Osteocyte (in vitro differentiated cells): ENCODE results near the gene BACE1. TPM values are rescaled to one million over a fixed set of nuclear protein-coding genes. Genes with fewer than 3 reads are reported as not detected.

Experiments used
- DNase-seq: peaks from one replicate; pipeline ENCODE4 v3.0.0; 2021; ENCODE audit warnings: mixed read lengths; ENCODE audit not compliant: unreplicated experiment; ENCODE audit errors: extremely low spot score
- H3K27ac Mint-ChIP-seq: one replicate; pipeline ENCODE4 v1.8.0; 2021; ENCODE audit warnings: mild to moderate bottlenecking, mixed read lengths; ENCODE audit not compliant: unreplicated experiment
- H3K27me3 Mint-ChIP-seq: one replicate; pipeline ENCODE4 v1.8.0; 2021; ENCODE audit warnings: mixed read lengths; ENCODE audit not compliant: unreplicated experiment
- H3K36me3 Mint-ChIP-seq: one replicate; pipeline ENCODE4 v1.8.0; 2021; ENCODE audit warnings: mixed read lengths; ENCODE audit not compliant: unreplicated experiment
- H3K4me1 Mint-ChIP-seq: one replicate; pipeline ENCODE4 v1.8.0; 2021; ENCODE audit warnings: mixed read lengths; ENCODE audit not compliant: unreplicated experiment
- H3K4me3 Mint-ChIP-seq: one replicate; pipeline ENCODE4 v1.8.0; 2021; ENCODE audit warnings: mild to moderate bottlenecking, moderate library complexity, mixed read lengths; ENCODE audit not compliant: unreplicated experiment
- H3K9me3 Mint-ChIP-seq: one replicate; pipeline ENCODE4 v1.8.0; 2021; ENCODE audit warnings: mixed read lengths; ENCODE audit not compliant: unreplicated experiment
- CTCF ChIP-seq: fragments of 200-600 bp; sonication (generic); IDR thresholded peaks from 2 replicates; pipeline ENCODE4 v1.5.0; 2021; ENCODE audit warnings: antibody characterized with exemption, mild to moderate bottlenecking, moderate library complexity
- total RNA-seq: library from RNA; stranded (reverse); gene quantifications from 2 replicates; pipeline ENCODE4 v1.2.1, GENCODE V29; 2021

Gene BACE1
- total RNA-seq, 1 donor from 2014 or later: 74.8 TPM

- H3K27ac Mint-ChIP-seq: peak overlapping the region; percentile 41
Measured at GRCh38 chr11:117300283-117300663, 15.8 kb downstream of the BACE1 start.

DNA sequence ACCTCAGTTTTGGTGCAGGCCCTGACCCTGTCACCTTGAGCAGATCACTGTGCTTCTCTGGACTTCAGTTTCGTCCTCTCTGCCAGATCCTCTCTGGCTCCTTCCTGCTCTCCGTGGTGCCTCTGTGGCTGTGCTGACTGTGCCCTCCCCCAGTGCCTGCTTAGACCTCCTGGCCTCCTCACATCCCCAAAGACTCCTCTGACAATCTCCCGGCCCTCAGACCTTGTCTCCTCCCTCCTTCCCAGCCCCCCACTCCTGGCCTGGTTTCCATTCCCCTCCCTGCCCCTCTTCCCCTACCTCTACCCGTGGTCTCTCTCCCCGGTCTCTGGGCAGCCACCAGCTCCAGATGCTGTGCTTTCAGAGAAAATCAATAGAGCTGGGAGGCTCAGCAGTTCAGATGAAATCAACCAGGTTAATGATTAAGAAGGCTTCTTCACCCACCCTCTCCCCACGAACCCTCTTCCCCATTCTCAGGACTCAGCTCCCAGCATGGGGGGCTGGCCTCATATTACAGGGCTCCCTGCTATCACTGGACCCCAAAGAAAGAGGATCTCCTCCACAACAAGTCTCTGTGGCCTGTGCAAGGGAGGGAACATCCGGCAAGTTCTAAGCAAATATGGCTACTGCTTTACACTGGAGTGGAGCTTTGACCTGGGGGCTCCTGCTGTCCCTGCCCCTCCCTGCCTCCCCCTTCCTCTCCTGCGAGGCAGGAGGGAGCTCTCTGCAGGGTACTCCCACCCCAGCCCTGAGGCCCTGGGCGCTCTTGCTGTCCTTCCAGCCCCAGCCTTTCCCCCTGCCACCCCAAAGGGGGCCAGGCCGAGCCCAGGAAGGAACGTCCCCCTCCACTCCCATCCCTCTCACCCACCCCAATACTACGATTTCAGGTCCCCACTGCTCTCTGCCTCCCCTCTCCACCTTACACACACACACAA is 16.4 kb downstream of the BACE1 start:
- Mint-ChIP-seq H3K27me3 (no peaks in the 10 kb centered on the region), H3K9me3 (no peaks in the 10 kb centered on the region), H3K4me1 (peaks cover 20% of the 10 kb centered on the region), H3K36me3 (peaks cover 11% of the 10 kb centered on the region), H3K27ac (peak overlapping the region; percentile 41), H3K4me3 (no peak overlapping the region)
- DNase-seq: no peak
- TF ChIP-seq CTCF: no peak

More at GRCh38 chr11:117300283-117300663, 15.8 kb downstream of the BACE1 start:
- H3K9me3 Mint-ChIP-seq: no peaks in the 10 kb centered on the region
- TF ChIP-seq CTCF: no peak
- H3K4me3 Mint-ChIP-seq: no peak overlapping the region
- H3K27me3 Mint-ChIP-seq: no peaks in the 10 kb centered on the region
- H3K4me1 Mint-ChIP-seq: peaks cover 20% of the 10 kb centered on the region
- peaks cover 7% of the 10 kb centered on the region for H3K36me3 Mint-ChIP-seq
- DNase-seq: no peak

GRCh38 chr11:117298195-117298594 is 17.9 kb downstream of the BACE1 start:
- TF ChIP-seq CTCF: no peak
- H3K36me3 Mint-ChIP-seq: peaks cover 16% of the 10 kb centered on the region
- no peak overlapping the region for H3K27ac Mint-ChIP-seq
- no peaks in the 10 kb centered on the region for H3K27me3 Mint-ChIP-seq
- no peak overlapping the region for H3K4me3 Mint-ChIP-seq
- H3K9me3 Mint-ChIP-seq: no peaks in the 10 kb centered on the region
- H3K4me1 Mint-ChIP-seq: peaks cover 20% of the 10 kb centered on the region
- no peak for DNase-seq

GRCh38 chr11:117296881-117297280 is 19.2 kb downstream of the BACE1 start:
- DNase-seq: no peak
- no peak overlapping the region for H3K27ac Mint-ChIP-seq
- no peak for TF ChIP-seq CTCF
- H3K9me3 Mint-ChIP-seq: no peaks in the 10 kb centered on the region
- peaks cover 26% of the 10 kb centered on the region for H3K36me3 Mint-ChIP-seq
- no peaks in the 10 kb centered on the region for H3K27me3 Mint-ChIP-seq
- peaks cover 20% of the 10 kb centered on the region for H3K4me1 Mint-ChIP-seq
- no peak overlapping the region for H3K4me3 Mint-ChIP-seq

GRCh38 chr11:117295438-117296137 is 20.5 kb downstream of the BACE1 start:
- Mint-ChIP-seq H3K36me3 (peaks cover 35% of the 10 kb centered on the region), H3K4me1 (peaks cover 15% of the 10 kb centered on the region), H3K27me3 (no peaks in the 10 kb centered on the region), H3K4me3 (no peak overlapping the region), H3K9me3 (no peaks in the 10 kb centered on the region), H3K27ac (no peak overlapping the region)
- TF ChIP-seq CTCF: no peak
- DNase-seq: no peak
